Measurements from ENCODE around the gene EEPD1.

The EEPD1 gene

DNA sequence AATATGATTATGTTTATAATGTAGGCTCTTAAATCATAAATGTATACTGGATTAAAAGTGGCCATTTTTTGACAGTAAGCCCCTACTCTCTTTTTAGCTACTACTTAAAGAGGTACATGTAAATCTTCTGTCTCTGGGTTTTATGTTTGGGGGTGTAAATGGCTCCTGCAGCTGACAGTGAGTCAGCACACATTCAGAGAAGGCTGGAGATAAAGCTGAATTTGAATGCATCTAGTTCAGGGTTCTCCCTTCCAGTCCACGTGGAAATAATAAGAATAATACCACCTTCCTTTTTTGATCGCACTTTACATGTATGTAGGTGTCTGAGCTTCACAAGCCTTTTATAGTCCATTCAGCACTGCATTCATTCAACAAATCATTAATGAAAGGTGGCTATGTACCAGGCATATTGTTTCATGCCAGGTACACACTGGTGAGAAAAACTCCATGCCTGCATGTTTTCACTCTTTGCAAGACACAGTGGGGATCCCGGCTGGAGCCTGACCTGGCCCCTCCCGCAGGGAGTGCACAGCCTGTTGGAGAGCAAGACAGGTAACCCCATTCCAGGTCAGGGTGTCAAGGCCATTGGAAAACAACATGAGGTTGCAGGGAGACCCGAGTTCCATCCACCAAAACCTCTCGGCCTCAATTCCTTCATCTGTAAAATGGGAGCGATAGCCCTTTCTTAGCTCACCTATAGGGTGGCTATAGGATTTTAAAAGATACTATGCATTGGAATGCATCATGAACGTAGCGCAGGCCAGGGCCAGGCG, 129.1 kb downstream of the EEPD1 start:
- DNase-seq (ENCODE audit: low spot score) = no peak

DNA sequence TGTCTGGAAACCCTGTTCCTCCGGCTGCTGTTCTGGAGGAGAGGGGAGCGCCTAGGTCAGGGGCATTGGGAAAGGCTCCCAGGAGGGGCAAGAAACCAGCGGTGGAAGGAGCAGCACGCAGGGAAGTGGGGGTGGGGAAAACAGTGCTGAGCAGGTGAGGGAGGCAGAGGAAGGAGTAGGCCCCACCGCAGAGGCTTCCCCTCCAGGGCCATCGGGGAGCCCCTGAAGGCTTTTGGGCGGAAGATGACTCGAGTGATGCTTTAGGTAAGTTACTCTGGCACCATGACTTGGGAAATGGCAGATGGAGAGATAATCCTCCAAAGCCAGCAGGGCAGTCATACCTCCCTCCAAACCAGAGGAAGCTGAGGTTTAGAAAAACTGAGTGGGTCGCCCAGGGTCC, 130.1 kb downstream of the EEPD1 start:
- no peak for DNase-seq (ENCODE audit: low spot score)

DNA sequence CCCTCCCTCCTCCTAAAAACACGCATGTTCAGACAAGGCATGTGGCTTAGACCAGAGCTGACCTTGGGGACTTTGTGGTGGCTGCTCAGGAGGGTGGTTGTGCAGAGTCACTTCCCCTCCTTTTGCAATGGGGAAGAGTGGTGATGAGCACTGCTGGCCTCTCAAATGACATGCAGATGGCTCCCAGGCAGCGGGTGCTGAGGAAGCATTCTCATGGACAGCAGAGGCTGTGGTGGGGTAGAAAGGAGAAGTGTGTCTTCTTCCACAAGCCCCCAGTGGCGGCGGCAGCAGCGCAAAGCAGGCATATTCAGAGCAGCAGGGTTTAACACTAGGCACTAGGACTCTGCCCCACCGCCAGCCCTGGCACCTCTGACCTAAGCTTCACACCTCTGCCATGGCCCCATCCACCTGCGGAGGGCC, 130.7 kb downstream of the EEPD1 start:
- no peak for DNase-seq (ENCODE audit: low spot score)

DNA sequence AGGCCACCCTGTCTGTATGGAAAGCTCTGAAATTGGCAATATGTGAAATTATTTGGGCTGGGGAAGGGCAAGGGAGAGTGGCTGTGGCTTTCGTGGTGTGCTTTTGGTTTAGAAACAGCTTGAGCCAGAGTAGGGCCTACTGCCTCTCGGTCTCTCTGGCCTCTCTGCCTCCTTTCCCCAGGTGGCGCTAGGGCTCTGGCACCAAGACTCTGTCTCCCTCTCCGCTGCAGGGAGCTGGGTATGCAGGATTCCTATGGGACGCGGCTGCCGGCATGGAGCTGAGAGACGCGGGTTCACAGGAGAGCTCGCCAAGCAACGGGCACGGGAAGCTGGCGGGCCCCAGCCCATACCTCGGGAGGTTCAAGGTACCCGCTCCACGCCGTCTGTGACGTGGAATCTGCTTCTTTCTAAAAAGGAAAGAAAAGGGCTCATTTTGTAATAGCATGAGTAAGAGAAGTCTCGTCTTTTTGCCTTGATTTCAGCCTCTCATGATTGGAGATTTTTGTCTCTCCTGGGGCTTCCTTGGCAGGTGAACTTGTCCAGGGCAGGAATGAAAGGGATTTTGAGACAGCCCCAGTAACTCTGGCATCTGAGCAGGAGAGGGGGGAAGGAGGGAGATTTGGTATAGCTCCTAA, 131.5 kb downstream of the EEPD1 start:
- no peak for DNase-seq (ENCODE audit: low spot score)

DNA sequence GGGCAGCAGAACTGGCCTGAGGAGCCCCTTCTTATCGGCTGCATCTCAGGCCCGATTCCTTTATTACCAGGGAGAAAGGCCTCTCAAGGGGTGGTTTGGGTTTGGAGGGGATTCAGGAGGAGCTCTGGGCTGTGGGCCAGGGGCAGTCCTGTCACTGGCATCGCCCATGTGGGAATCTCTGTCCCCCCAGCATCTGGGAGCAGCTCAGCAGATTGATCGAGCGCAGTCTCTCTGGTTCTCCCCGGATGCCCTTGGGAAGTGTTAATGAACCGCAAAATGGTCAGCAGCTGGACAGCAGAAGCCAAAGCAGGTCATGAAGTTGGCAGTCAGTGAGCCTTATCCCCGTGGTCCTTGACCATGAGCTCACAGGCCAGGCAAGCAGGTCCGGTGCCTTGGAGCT, 132.2 kb downstream of the EEPD1 start:
- no peak for DNase-seq (ENCODE audit: low spot score)

DNA sequence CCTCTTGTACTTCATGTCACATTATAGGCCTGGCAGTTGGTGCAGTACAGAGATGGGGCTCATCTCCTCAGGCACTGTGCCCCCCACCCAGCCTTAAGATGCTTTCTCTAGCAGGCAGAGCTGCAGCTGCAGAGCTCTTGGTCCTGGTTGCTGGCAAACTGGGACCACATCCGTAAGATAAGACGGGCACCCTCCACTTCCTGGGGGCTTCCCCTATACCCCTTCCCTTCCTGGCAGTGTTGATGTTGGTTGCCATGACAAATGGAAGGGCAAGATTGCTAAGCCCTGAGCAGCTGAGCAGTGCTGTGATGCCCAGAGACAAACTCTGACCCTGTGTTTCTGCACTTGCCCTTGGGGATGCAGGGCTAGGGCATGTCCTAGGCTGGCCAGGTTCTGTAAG, 133.2 kb downstream of the EEPD1 start:
- no peak for DNase-seq (ENCODE audit: low spot score)

DNA sequence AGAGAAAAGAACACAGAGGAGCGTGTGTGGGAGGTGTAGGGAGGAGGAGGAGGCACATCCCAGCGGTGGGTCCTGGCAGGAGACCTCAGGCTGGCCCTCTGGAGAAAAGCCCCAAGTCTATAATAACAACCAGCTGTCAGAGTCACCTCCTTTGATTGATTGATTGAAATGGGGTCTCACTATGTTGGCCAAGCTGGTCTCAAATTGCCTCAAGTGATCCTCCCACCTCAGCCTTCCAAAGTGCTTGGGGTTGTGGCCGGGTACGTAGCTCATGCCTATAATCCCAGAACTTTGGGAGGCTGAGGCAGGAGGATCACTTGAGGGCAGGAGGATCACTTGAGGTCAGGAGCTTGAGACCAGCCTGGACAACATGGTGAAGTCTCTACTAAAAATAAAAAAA, 133.6 kb downstream of the EEPD1 start:
- DNase-seq (ENCODE audit: low spot score) = no peak

DNA sequence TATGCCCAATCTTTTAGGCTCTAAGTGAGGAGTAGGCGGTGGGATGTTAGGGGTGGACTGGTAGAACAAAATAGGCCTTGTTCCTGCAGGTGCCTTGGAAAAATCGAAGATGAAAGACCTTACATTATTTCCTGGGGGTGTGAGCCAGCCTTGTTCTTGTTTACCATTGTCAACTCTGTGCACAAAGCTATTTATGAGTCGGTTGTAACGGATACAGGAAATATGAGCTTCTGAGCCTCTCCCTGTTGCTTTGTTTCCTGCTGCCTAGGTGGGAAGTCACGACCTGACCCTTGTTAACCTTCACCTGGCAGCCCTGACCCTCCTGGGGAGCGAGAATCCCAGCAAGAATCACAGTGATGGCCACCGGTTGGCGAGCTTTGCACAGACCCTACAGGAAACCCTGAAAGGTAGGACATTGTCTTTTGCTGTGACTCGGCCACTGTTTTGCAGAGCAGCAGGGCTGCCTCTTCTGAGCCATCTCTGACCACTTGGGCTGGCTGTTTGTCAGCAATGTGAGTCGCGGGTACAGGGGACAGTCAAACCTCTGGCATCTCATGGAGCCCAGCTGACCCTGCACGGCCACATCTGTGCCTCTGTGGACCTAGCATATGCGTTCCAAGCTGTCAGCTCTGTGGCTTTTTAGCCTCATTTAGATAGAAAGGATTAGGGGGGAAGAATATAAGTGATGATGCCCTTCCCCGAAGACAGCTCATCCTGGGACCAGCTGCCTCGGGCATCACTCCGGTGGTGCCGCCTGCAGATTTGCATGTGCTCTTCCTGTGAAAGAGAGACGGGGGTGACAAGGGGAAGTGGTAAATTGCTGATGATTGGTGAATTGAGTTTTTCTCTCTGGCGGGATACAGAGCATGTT, 134.6 kb downstream of the EEPD1 start:
- DNase-seq (ENCODE audit: low spot score) = no peak

DNA sequence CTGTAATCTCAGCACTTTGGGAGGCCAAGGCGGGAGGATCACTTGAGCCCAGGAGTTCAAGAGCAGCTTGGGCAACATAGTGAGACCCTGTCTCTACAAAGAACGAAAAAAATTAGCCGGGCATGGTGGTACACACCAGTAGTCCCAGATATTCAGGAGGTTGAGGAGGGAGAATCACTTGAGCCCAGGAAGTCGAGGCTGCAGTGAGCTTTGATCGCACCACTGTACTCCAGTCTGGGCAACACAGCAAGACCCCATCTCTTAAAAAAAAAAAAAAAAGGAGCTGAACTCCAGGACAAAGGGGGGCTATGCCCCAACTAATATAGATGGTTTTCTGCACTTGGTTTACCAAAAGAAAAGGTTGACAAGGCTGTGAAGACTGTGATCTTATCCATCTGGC, 135.4 kb downstream of the EEPD1 start:
- DNase-seq (ENCODE audit: low spot score) = no peak

DNA sequence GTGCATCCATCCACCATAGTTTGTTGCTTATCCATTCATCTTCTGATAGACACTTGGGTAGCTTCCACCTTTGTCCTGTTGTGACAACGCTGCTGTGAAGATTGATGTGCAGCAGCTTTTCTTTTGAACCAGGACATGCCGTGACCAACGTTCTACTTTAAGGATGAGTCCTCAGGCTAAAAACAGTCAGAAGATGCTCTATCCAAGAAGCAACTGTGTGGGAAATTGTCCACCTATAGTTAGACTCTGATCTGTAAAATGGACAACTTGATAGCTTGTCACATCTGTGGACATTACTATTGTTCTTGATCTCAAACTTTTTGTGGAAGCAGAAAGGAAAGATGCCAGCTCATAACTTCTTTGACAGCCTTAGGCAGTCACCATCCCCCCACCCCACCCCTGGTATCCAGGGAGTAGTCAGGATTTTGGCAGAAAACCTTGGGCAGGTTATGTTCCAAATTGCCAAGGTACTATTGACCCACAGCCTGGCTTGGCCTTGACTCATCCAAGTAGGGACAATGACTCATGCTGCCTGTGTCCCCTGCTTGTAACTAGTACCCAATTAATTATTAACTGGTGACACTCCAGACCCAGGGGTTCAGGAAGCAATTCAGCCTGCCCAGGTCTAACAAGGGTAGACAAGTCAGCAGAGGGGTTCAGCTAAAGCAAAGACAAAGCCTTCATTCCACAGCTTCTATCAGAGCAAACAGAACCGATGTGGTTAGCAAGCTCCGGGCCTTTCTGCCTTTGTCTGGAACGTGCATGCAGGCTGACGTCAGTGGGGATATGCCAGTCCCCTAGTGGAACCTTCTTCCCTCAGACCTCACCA, 137.0 kb downstream of the EEPD1 start:
- no peak for DNase-seq (ENCODE audit: low spot score)

DNA sequence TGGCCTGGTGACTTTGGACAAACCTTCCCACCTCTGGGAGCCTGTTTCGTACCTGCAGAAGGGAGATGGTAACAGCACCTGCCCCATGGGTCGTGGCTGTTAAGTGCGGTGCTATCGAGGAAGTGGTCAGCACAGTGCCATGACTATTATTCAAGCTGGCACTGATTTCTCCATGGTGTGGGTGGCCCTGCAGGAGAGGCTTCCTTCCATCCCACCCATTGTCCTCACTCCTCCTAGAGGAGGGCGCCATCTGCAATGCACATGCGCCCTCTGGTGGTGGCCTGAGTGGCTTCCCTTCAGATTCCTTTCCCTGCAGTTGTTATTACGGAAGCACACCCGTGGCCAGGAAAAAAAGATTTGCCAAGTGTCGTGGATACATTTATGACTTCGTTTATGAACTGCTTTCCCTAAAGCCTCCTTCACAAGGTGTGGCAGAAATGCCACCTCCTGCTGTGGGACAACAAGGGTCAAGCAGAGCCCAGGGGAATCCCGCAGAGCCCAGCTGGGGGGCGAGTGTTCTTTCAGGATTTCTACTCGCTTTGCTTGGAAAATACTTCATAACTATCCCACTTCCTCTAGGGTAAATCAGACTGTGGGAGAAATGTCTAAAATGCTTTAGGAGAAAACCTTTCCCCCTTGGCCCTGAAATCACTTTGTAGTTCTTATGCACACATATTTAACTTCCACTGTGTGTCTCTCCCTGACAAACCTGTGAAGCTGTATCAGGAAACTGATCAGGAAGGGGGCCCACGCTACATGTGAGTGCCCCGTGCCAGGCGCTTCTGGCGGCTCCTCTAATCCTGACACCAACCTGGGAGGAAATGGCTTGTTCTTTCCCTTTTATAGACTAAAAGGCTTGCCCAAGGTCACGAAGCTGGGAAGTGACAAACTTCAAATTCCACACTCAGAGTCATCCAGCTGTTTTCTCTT, 138.6 kb downstream of the EEPD1 start:
- peak; percentile 88 for DNase-seq (ENCODE audit: low spot score)

DNA sequence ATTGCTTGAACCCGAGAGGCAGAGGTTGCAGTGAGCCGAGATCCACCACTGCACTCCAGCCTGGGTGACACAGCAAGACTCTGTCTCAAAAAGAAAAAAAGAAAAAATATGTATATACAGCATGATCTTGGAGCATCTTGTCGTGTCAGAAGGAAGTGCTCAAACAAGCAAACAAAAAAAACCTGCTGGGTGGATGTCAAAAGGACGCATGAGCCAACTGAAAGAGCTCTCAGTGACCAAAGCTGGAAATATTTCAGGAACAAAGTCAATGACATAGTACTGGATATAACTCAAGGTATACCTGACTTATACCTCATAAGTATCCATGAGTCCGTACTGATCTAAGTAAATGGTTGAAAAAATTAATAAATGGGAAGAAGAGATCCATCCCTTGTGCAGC, 142.0 kb downstream of the EEPD1 start:
- DNase-seq (ENCODE audit: low spot score) = no peak

DNA sequence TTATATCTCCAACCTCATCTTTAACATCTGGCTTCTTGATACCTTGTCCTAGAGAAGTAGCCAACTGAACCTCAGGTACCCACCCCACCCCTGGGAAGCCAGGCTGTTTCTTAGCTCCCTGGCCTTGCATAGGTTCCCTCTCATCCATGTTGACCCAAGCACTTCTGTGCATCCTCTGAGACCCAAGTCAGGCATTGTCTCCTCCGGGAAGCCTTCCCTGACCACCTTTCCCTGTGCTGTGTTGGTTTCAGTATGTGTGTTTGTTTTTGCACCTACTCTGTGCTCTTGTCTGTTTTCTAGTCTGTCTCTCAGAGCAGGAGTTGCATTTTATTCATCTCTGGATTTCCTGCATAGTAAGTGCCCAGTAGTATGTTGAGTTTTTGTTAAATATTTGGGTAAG, 143.2 kb downstream of the EEPD1 start:
- no peak for DNase-seq (ENCODE audit: low spot score)

DNA sequence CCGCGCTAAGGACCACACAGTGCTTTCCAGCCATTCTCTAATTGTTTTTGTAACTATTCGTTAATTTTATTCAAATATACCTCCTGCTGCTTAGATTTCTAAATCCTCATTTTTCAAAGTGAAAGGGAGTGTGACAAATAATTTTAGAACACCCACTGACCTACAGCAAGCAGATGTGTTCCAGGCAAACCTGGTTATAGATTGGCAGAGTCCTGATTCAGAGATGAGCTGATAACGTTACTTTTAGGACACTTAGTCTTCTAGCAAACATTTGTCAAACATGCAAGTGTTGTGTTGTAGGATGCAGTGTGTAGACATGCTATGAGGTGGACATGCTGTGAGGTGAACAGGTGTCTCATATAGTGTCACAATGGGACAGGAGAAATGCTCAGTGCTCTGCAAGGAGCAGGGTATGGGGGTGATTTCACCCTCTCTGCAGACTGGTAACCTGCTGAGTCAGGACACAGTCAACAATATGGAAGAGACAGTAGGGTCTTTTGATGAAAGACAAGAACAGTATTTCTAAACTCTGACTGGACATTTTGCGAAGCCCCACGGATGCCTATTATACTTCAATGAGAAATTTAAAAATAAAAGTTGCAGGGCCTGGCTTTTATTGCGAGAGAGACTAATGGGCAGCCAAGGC, 144.4 kb downstream of the EEPD1 start:
- no peak for DNase-seq (ENCODE audit: low spot score)

DNA sequence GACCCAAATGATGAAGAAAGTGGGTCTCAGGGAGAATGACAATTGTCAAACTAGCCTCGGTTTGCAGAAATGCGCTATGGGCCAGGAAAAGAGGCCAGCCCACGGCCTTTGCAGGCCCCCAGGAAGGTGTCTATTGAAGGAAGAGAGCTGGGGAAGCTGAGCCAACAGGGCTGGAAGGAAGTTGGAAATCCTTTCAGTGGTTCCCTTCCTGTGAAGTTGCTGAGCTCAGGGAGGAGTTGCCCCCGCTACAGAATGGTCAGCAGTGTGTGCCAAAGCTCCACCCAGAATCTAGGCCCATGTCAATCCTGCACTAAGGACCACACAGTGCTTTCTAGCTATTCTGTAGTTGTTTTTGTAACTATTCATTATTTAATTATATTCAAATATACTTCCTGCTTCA, 145.1 kb downstream of the EEPD1 start:
- no peak for DNase-seq (ENCODE audit: low spot score)

DNA sequence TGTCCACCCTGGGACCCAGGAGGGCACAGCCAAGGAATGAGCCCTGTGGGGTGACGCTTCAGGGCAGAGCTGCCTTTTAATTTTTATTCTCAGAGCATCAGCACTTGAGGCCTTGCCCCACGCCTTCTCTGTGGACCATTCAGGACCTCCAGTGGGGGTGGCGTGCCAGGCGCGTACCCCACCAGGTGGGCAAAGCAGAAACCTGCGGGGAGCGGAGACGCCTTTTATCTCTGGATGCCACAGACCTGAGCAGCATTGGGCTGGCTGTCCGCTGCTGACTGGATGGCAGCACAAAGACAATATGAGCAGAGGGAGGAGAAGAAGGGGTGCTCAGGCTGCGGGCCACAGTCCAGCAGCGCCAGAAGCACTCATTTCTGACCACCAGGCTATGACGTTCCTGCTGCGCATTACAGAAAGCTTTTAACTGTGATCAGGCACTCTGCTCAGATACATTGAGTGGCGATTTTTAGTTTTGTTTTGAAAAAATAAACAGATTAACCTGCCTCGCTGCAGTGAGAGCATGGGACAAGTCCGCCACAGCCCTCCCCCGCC, 146.2 kb downstream of the EEPD1 start:
- DNase-seq (ENCODE audit: low spot score) = no peak

DNA sequence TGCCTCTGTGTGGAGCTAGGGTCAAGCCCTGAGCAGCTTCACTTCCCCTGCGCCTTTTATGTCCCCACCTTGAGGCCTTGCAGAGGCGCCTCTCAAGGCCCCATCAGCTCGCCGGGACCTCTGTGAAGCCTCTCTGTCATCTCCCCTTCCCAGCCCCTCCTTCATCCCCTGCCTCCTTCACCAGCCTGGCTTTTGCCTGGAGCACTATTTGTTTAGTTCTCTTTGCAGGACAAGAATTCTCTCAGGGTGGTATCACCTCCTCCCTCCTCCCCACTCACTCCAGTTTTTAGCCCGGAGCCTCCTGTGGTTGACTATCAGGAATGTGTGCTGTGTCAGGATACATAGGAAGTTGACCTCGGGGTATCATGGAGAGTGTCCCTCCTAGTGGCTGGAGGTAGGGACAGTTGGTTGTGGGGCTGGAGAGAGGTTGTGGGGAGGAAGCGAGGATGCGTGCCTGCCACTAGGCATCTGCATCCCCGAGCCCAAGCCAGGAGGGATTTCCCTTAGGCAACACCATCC, 146.8 kb downstream of the EEPD1 start:
- no peak for DNase-seq (ENCODE audit: low spot score)

DNA sequence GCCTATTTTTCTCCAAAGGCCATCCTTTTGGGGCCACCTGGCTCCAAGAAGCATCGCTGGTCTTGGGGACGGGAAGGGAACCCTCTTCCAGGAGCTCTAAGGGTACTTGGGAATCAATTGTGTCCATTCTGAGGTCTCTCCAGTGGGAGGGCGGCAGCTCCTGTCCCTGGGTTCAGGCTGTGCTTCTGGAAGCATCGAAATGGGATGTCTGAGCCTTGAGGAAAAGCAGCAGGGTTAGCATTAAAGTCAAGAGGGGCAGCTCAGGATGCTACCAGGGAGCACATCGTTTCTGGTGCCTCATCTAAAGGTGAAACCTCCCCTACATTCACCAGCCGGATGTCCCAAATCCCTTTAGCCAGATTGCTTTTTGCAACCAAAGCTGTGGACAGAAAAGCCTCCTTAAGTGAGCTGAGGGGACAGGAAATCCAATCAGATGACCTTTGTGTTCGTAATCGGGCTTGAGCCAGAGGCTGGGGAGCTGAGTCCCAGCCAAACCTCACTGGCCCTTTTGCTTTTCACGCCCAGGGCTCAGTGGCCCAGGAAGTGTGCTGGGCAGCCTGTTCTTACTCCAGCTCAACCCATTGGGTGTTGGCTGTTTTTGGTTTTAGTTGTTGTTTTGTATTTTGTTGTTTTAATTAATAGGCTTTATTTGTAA, 147.8 kb downstream of the EEPD1 start:
- no peak for DNase-seq (ENCODE audit: low spot score)

Data from AG20443 (cell line).